NCI-H446 (cell line): ENCODE data around the gene EGLN1.

ENCODE experiments used
- DNase-seq, 2 experiments: peaks; one replicate each; lab custom pipeline; 2025; lab: John Stamatoyannopoulos, UW

The EGLN1 gene

GRCh38 chr1:231397886-231398671 is 24.0 kb downstream of the EGLN1 start:
- no peak for DNase-seq

- no peak for DNase-seq
Observed at GRCh38 chr1:231396643-231397042, 25.4 kb downstream of the EGLN1 start.

GRCh38 chr1:231395998-231396390 is 26.1 kb downstream of the EGLN1 start:
- DNase-seq, result no peak

GRCh38 chr1:231395076-231395997 is 26.8 kb downstream of the EGLN1 start:
- no peak for DNase-seq

GRCh38 chr1:231393668-231394067 is 28.4 kb downstream of the EGLN1 start:
- DNase-seq, result no peak

GRCh38 chr1:231392389-231393131 is 29.5 kb downstream of the EGLN1 start:
- no peak for DNase-seq

- no peak for DNase-seq
Observed at GRCh38 chr1:231390071-231390470, 32.0 kb downstream of the EGLN1 start.

- no peak for DNase-seq
Observed at GRCh38 chr1:231387770-231388669, 34.1 kb downstream of the EGLN1 start.

- no peak for DNase-seq
Observed at GRCh38 chr1:231386466-231386865, 35.6 kb downstream of the EGLN1 start.

- DNase-seq, result no peak
Observed at GRCh38 chr1:231385416-231385748, 36.7 kb downstream of the EGLN1 start.

- DNase-seq, result peak in 1 of 2 experiments; percentile 19
Observed at GRCh38 chr1:231384696-231385415, 37.2 kb downstream of the EGLN1 start.

- DNase-seq, result no peak
Observed at GRCh38 chr1:231383159-231383860, 38.8 kb downstream of the EGLN1 start.

- no peak for DNase-seq
Observed at GRCh38 chr1:231382426-231382825, 39.7 kb downstream of the EGLN1 start.

- DNase-seq, result no peak
Observed at GRCh38 chr1:231381729-231382128, 40.4 kb downstream of the EGLN1 start.

GRCh38 chr1:231376875-231377549 is 45.1 kb downstream of the EGLN1 start:
- DNase-seq, result no peak

GRCh38 chr1:231376101-231376500 is 46.0 kb downstream of the EGLN1 start:
- DNase-seq, result no peak

GRCh38 chr1:231374394-231374793 is 47.7 kb downstream of the EGLN1 start:
- no peak for DNase-seq

GRCh38 chr1:231372501-231372900 is 49.6 kb downstream of the EGLN1 start:
- no peak for DNase-seq

GRCh38 chr1:231369282-231369681 is 52.8 kb downstream of the EGLN1 start:
- no peak for DNase-seq
